OCI-LY1 (cell line): ENCODE results near the gene SLC9A1.

ENCODE experiments used
- EZH2 ChIP-seq: fragments of 200-600 bp; sonication (generic), shearing (Covaris generic); IDR thresholded peaks from 2 replicates; pipeline ENCODE4 v1.8.0; 2017; ENCODE audit warnings: borderline replicate concordance, mixed run types, mild to moderate bottlenecking, antibody characterized with exemption, low read length, moderate library complexity, mixed read lengths
- TF ChIP-seq, protein P1 (sequence below): fragments of 200-600 bp; sonication (generic), shearing (Covaris generic); IDR thresholded peaks from 2 replicates; pipeline ENCODE4 v1.5.1; 2017; ENCODE audit warnings: mild to moderate bottlenecking, antibody characterized with exemption, low read length, moderate library complexity, mixed read lengths

GRCh38 chr1:27192039-27192529 lies 37.2 kb upstream of the SLC9A1 start:
- TF ChIP-seq, protein P1, sequence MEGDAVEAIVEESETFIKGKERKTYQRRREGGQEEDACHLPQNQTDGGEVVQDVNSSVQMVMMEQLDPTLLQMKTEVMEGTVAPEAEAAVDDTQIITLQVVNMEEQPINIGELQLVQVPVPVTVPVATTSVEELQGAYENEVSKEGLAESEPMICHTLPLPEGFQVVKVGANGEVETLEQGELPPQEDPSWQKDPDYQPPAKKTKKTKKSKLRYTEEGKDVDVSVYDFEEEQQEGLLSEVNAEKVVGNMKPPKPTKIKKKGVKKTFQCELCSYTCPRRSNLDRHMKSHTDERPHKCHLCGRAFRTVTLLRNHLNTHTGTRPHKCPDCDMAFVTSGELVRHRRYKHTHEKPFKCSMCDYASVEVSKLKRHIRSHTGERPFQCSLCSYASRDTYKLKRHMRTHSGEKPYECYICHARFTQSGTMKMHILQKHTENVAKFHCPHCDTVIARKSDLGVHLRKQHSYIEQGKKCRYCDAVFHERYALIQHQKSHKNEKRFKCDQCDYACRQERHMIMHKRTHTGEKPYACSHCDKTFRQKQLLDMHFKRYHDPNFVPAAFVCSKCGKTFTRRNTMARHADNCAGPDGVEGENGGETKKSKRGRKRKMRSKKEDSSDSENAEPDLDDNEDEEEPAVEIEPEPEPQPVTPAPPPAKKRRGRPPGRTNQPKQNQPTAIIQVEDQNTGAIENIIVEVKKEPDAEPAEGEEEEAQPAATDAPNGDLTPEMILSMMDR: no peak
- no peak for TF ChIP-seq EZH2
